ENCODE data around the gene SEPTIN5. TPM values are rescaled to one million over a fixed set of nuclear protein-coding genes. Genes with fewer than 3 reads are reported as not detected.

The SEPTIN5 gene
- total and polyA plus RNA-seq, 9 of the 15 experiments (the other 6 are each of a cell fraction or from before 2014, with no cell fraction given), result 0.03 to 195 (median 119) TPM

- TF ChIP-seq RB1 (IDR thresholded peaks at IDR 0.05; ENCODE audit: low read depth) (peak; percentile 39; the same call in 1 of the 2 replicates), TBP (optimal IDR thresholded peaks at IDR 0.05; ENCODE audit: low read depth, low read length) (peak; percentile 17), ETS2 (tag; IDR thresholded peaks at IDR 0.05; ENCODE audit: borderline replicate concordance, poor library complexity, severe bottlenecking) (no peak), ZNF764 (CRISPR knock-in tag; IDR thresholded peaks at IDR 0.05; ENCODE audit: low read depth) (peak; percentile 80; the same call in 1 of the 2 replicates), ZNF133 (CRISPR knock-in tag; IDR thresholded peaks at IDR 0.05) (0 out of 2 replicates have a peak, but pooled peaks have one; percentile 48), KDM5B (IDR thresholded peaks at IDR 0.05; ENCODE audit: insufficient replicate concordance, low read depth, low read length) (peak; percentile 24), MYC (IDR thresholded peaks at IDR 0.05; ENCODE audit: low read depth, low read length) (peak; percentile 68), MYC (CRISPR knock-in tag; IDR thresholded peaks at IDR 0.05; ENCODE audit: borderline replicate concordance, low read depth) (no peak), PHF21A (IDR thresholded peaks at IDR 0.05; ENCODE audit: borderline replicate concordance, low read depth) (0 out of 2 replicates have a peak, but pooled peaks have one; percentile 42), CREB5 (CRISPR knock-in tag; IDR thresholded peaks at IDR 0.05) (no peak), BHLHE40 (IDR thresholded peaks at IDR 0.05; ENCODE audit: low read length) (peak; percentile 60), CTBP1 (IDR thresholded peaks at IDR 0.05; ENCODE audit: borderline replicate concordance) (peak; percentile 49; the same call in 1 of the 2 replicates), CTCF (IDR thresholded peaks at IDR 0.05 in 2 of 3, conservative IDR thresholded peaks at IDR 0.05 in 1 of 3; ENCODE audit: insufficient read depth in 2 of 3, low read depth in 1 of 3, low read length in 3 of 3) (peak; percentile 55 to 84 (median 68)), ZNF766 (CRISPR knock-in tag; conservative IDR thresholded peaks at IDR 0.05) (no peak), ARID3A (IDR thresholded peaks at IDR 0.05; ENCODE audit: borderline replicate concordance, low read depth, low read length) (no peak), KLF6 (CRISPR knock-in tag; IDR thresholded peaks at IDR 0.05; ENCODE audit: borderline replicate concordance) (no peak)
These were observed 39.0 kb downstream of the SEPTIN5 start (continued) for GRCh38 chr22:19753090-19753842.
